WTC11 (cell line): ENCODE measurements around the gene FHL1.

Source experiments
- ATF2 ChIP-seq: sonication (generic); formaldehyde crosslinking; IDR thresholded peaks from 2 replicates; pipeline ENCODE4 v1.8.1; 2022; ENCODE audit warnings: low read depth, missing genetic modification reagents, borderline replicate concordance
- CTCF ChIP-seq: fragments of 200-600 bp; IDR thresholded peaks from 2 replicates; pipeline ENCODE4 v1.8.0; 2022; ENCODE audit warnings: antibody characterized with exemption
- ELF4 ChIP-seq: sonication (generic); formaldehyde crosslinking; IDR thresholded peaks from 2 replicates; pipeline ENCODE4 v1.8.1; 2022; ENCODE audit warnings: low read depth, mild to moderate bottlenecking, moderate library complexity, missing genetic modification reagents
- FOXJ3 ChIP-seq: sonication (generic); formaldehyde crosslinking; IDR thresholded peaks from 2 replicates; pipeline ENCODE4 v1.9.0; 2021; ENCODE audit warnings: missing genetic modification reagents, mild to moderate bottlenecking, borderline replicate concordance
- IRF1 ChIP-seq: sonication (generic); formaldehyde crosslinking; IDR thresholded peaks from 2 replicates; pipeline ENCODE4 v1.8.0; 2023; ENCODE audit warnings: missing genetic modification reagents
- KAT7 ChIP-seq: sonication (generic); formaldehyde crosslinking; IDR thresholded peaks from 2 replicates; pipeline ENCODE4 v1.8.1; 2023; ENCODE audit warnings: missing genetic modification reagents, mild to moderate bottlenecking, borderline replicate concordance
- MAX ChIP-seq: sonication (generic); formaldehyde crosslinking; IDR thresholded peaks from 2 replicates; pipeline ENCODE4 v1.8.0; 2022; ENCODE audit warnings: mild to moderate bottlenecking, missing genetic modification reagents
- NFYB ChIP-seq: sonication (generic); formaldehyde crosslinking; conservative IDR thresholded peaks from 2 replicates; pipeline ENCODE4 v1.8.0; 2022; ENCODE audit warnings: low read depth, missing genetic modification reagents
- NR2C2 ChIP-seq: sonication (generic); formaldehyde crosslinking; IDR thresholded peaks from 2 replicates; pipeline ENCODE4 v1.8.0; 2022; ENCODE audit warnings: mild to moderate bottlenecking, missing genetic modification reagents
- NR3C1 ChIP-seq: sonication (generic); formaldehyde crosslinking; conservative IDR thresholded peaks from 2 replicates; pipeline ENCODE4 v1.8.1; 2023; ENCODE audit warnings: low read depth, mild to moderate bottlenecking, missing genetic modification reagents
- USF2 ChIP-seq: sonication (generic); formaldehyde crosslinking; IDR thresholded peaks from 2 replicates; pipeline ENCODE4 v1.8.1; 2023; ENCODE audit warnings: mild to moderate bottlenecking, missing genetic modification reagents, moderate library complexity
- ZNF121 ChIP-seq: sonication (generic); formaldehyde crosslinking; IDR thresholded peaks from 2 replicates; pipeline ENCODE4 v1.8.0; 2023; ENCODE audit warnings: missing genetic modification reagents

- TF ChIP-seq CTCF (no peak), NR3C1 (no peak), MAX (CRISPR knock-in tag) (no peak), IRF1 (CRISPR knock-in tag) (no peak), ZNF121 (CRISPR knock-in tag) (no peak), ATF2 (CRISPR knock-in tag) (no peak), ELF4 (CRISPR knock-in tag) (no peak), USF2 (CRISPR knock-in tag) (no peak), KAT7 (CRISPR knock-in tag) (no peak), FOXJ3 (CRISPR knock-in tag) (no peak), NR2C2 (CRISPR knock-in tag) (no peak), NFYB (CRISPR knock-in tag) (no peak)
Measured at GRCh38 chrX:136255541-136255940, 108.2 kb downstream of the FHL1 start.
